ENCODE results near the gene TLX2. TPM values are rescaled to one million over a fixed set of nuclear protein-coding genes. Genes with fewer than 3 reads are reported as not detected.

The TLX2 gene
- total RNA-seq, 3 donors from 2014 or later: not detected

- no peak for TF ChIP-seq POLR2A (IDR thresholded peaks at IDR 0.05)
- TF ChIP-seq CTCF (IDR thresholded peaks at IDR 0.05): no peak
- no peak for TF ChIP-seq POLR2AphosphoS5 (IDR thresholded peaks at IDR 0.05)
- Histone ChIP-seq H3K4me1 (no peaks in the 10 kb centered on the region), H3K36me3 (no peaks in the 10 kb centered on the region), H3K4me3 (peak overlapping the region; percentile 51 to 83 (median 68)), H3K9me3 (no peaks in the 10 kb centered on the region), H3K27ac (peak overlapping the region; percentile 75 to 79), H3K27me3 (no peaks in the 10 kb centered on the region)
- intact Hi-C loops (cut with DNase I; ENCODE audit: low total_unique reads): no loop called here
- no peak for DNase-seq (ENCODE audit: low spot score in 2 of 2)
Measured at GRCh38 chr2:74548285-74548899, 34.1 kb downstream of the TLX2 start.

DNA sequence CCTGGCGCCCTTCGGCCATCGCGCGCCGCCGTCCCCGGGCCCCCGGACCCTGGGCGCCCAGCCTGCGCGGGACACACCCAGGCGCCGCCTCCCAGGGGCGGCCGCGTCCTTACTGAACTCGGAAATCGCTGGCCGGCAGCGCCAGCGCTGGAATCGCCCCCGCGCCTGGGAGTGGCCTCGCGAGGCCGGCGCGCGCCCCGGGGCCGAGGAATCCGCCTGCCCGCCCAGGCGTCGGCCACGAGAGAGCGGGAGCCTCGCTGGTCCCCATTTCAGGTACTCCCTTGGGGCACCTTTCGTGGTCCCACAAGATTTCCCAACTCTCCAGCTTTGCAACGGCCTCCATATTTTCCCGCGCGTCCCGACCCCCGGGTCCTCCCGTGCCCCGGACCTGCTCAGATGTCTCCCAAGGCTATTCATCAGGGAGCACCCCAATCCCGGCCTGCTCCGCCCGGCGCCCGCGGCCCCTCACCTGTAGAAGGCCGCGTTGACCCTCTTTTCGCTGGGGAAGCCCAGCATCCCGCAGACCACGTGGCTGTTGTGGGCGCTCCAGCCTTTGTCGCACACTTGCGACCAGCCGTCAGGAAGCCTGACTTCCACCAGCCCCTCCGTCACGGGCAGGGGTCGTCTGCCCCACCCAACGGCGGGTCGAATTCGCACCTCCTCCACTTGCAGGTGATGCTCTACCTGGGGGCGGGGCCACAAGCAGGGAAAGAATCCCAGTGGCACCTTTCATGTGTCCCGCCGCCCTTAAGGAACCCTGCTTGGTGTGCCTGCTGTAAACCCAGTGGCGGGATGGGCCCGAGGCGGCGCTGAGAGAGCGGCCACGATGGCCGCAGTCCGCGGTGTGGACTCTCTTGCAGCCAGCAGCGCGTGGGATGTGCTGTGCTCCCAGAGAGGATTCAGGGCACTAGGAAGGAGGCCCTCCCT, 34.9 kb downstream of the TLX2 start:
- H3K4me1 ChIP-seq: no peaks in the 10 kb centered on the region
- TF ChIP-seq POLR2AphosphoS5 (IDR thresholded peaks at IDR 0.05): no peak
- TF ChIP-seq POLR2A (IDR thresholded peaks at IDR 0.05): no peak
- TF ChIP-seq CTCF (IDR thresholded peaks at IDR 0.05): no peak
- H3K4me3 ChIP-seq: peak overlapping the region; percentile 51 to 83 (median 68)
- H3K36me3 ChIP-seq: no peaks in the 10 kb centered on the region
- no peaks in the 10 kb centered on the region for H3K27me3 ChIP-seq
- peak overlapping the region; percentile 75 to 79 for H3K27ac ChIP-seq
- no peak for DNase-seq (ENCODE audit: low spot score in 2 of 2)
- intact Hi-C loops (cut with DNase I; ENCODE audit: low total_unique reads): no loop called here
- H3K9me3 ChIP-seq: no peaks in the 10 kb centered on the region

DNA sequence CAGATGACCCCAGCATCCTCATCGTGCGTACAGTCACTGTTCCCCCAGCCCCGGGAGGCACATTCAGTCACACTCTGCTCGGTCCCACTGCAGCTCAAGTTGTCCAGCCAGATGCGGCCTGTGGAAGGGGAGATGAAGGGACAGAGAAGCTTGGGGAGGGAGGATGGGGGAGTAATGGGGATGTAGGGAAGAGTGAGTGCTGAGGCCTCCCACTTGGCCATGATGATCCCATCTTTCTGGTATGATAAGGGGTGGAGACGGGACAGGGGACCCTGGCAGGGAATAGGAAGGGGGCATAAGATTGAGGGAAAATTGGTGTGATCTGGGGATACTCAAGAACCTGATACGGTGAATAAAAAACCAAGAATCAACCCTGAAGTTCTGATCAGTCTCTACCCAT, 36.0 kb downstream of the TLX2 start:
- Histone ChIP-seq H3K9me3 (no peaks in the 10 kb centered on the region), H3K4me3 (no peak overlapping the region), H3K27ac (no peak overlapping the region), H3K36me3 (no peaks in the 10 kb centered on the region), H3K4me1 (no peaks in the 10 kb centered on the region), H3K27me3 (no peaks in the 10 kb centered on the region)
- no peak for TF ChIP-seq POLR2A (IDR thresholded peaks at IDR 0.05)
- no peak for TF ChIP-seq POLR2AphosphoS5 (IDR thresholded peaks at IDR 0.05)
- TF ChIP-seq CTCF (IDR thresholded peaks at IDR 0.05): no peak
- no peak for DNase-seq (ENCODE audit: low spot score in 2 of 2)
- intact Hi-C loops (cut with DNase I; ENCODE audit: low total_unique reads): loop anchor here (5.0 kb wide), 2 partner anchors 567 to 1163 kb away; partner anchors contain the start of gene ALMS1

- H3K9me3 ChIP-seq: no peaks in the 10 kb centered on the region
- H3K27me3 ChIP-seq: no peaks in the 10 kb centered on the region
- H3K36me3 ChIP-seq: no peaks in the 10 kb centered on the region
- no peak overlapping the region for H3K4me3 ChIP-seq
- DNase-seq (ENCODE audit: low spot score in 2 of 2): no peak
- no peak overlapping the region for H3K27ac ChIP-seq
- no peaks in the 10 kb centered on the region for H3K4me1 ChIP-seq
- intact Hi-C loops (cut with DNase I; ENCODE audit: low total_unique reads): loop anchor here (5.0 kb wide), 2 partner anchors 566 to 1164 kb away; partner anchors contain the start of gene ALMS1
- TF ChIP-seq POLR2A (IDR thresholded peaks at IDR 0.05): no peak
- TF ChIP-seq CTCF (IDR thresholded peaks at IDR 0.05): no peak
- no peak for TF ChIP-seq POLR2AphosphoS5 (IDR thresholded peaks at IDR 0.05)
Measured at GRCh38 chr2:74551530-74551929, 37.3 kb downstream of the TLX2 start.

All from breast epithelium (tissue), 4 donors.